ENCODE results near the gene PHRF1. TPM values are rescaled to one million over a fixed set of nuclear protein-coding genes. Genes with fewer than 3 reads are reported as not detected.

PHRF1 gene
- total RNA-seq, 1 donor from 2014 or later = 52.3 TPM

GRCh38 chr11:660281-660680, 84.0 kb downstream of the PHRF1 start:
- Mint-ChIP-seq H3K27ac (ENCODE audit: unreplicated experiment) (no peak overlapping the region), H3K27me3 (ENCODE audit: low read depth) (no peaks in the 10 kb centered on the region), H3K36me3 (ENCODE audit: low read depth) (peaks cover 4% of the 10 kb centered on the region), H3K4me3 (no peak overlapping the region), H3K9me3 (no peaks in the 10 kb centered on the region), H3K4me1 (peaks cover 5% of the 10 kb centered on the region)
- no peak for DNase-seq (ENCODE audit: low read depth, low spot score)
- TF ChIP-seq CTCF (conservative IDR thresholded peaks at IDR 0.05) = no peak

- no peak for DNase-seq (ENCODE audit: low read depth, low spot score)
- Mint-ChIP-seq H3K36me3 (ENCODE audit: low read depth) (peaks cover 5% of the 10 kb centered on the region), H3K27me3 (ENCODE audit: low read depth) (no peaks in the 10 kb centered on the region), H3K9me3 (no peaks in the 10 kb centered on the region), H3K4me1 (peaks cover 5% of the 10 kb centered on the region), H3K27ac (ENCODE audit: unreplicated experiment) (no peak overlapping the region), H3K4me3 (no peak overlapping the region)
- TF ChIP-seq CTCF (conservative IDR thresholded peaks at IDR 0.05) = no peak
Measured at GRCh38 chr11:660681-661444, 84.6 kb downstream of the PHRF1 start.

Small RNA genes lying within 50 kb of the gene (microRNA-seq; reads per million reads assigned to microRNA genes)
- gene MIR210 = 788 reads per million, percentile 79 among the genes with 10 or more reads in this experiment

Other genes with a start within 250 kb of the PHRF1 start
- 179 and 201 TPM in 2 replicates for gene B4GALNT4, start 207.0 kb upstream of the PHRF1 start, total RNA-seq
- 0.42 and 1.7 TPM in 2 replicates for gene PKP3, start 182.3 kb upstream of the PHRF1 start, total RNA-seq
- gene SIGIRR, start 161.5 kb upstream of the PHRF1 start, total RNA-seq = 14.5 and 15.9 TPM in 2 replicates
- not detected in 2 replicates for gene ANO9, start 134.5 kb upstream of the PHRF1 start, total RNA-seq
- 51.2 and 52.4 TPM in 2 replicates for gene PTDSS2, start 126.2 kb upstream of the PHRF1 start, total RNA-seq
- gene RNH1, start 69.2 kb upstream of the PHRF1 start, total RNA-seq = 69.2 and 71.1 TPM in 2 replicates
- 90.6 and 93.5 TPM in 2 replicates for gene HRAS, start 40.9 kb upstream of the PHRF1 start, total RNA-seq
- 2.1 and 2.4 TPM in 2 replicates for gene LRRC56, start 38.9 kb upstream of the PHRF1 start, total RNA-seq
- gene LMNTD2, start 15.7 kb upstream of the PHRF1 start, total RNA-seq = 1.8 and 2.2 TPM in 2 replicates
- gene RASSF7, start 15.5 kb upstream of the PHRF1 start, total RNA-seq = 7.3 and 7.4 TPM in 2 replicates
- 10.2 and 11.4 TPM in 2 replicates for gene IRF7, start 39.5 kb downstream of the PHRF1 start, total RNA-seq
- not detected in 2 replicates for gene CDHR5, start 48.5 kb downstream of the PHRF1 start, total RNA-seq
- gene SCT, start 50.7 kb downstream of the PHRF1 start, total RNA-seq = not detected in 2 replicates
- 0.30 and 0.63 TPM in 2 replicates for gene DRD4, start 60.8 kb downstream of the PHRF1 start, total RNA-seq
- gene DEAF1, start 118.8 kb downstream of the PHRF1 start, total RNA-seq = 60.9 and 67.0 TPM in 2 replicates
- gene TMEM80, start 119.3 kb downstream of the PHRF1 start, total RNA-seq = 19.9 and 26.8 TPM in 2 replicates
- gene EPS8L2, start 129.8 kb downstream of the PHRF1 start, total RNA-seq = 2.6 and 3.9 TPM in 2 replicates
- gene TALDO1, start 171.0 kb downstream of the PHRF1 start, total RNA-seq = 154 and 163 TPM in 2 replicates
- 93.6 and 94.9 TPM in 2 replicates for gene GATD1, start 201.0 kb downstream of the PHRF1 start, total RNA-seq
- 1.0 and 1.2 TPM in 2 replicates for gene CEND1, start 213.6 kb downstream of the PHRF1 start, total RNA-seq
- 53.4 and 54.6 TPM in 2 replicates for gene SLC25A22, start 221.8 kb downstream of the PHRF1 start, total RNA-seq
- gene PIDD1, start 228.8 kb downstream of the PHRF1 start, total RNA-seq = 30.7 and 37.9 TPM in 2 replicates
- 1,810 and 1,830 TPM in 2 replicates for gene RPLP2, start 233.5 kb downstream of the PHRF1 start, total RNA-seq
- 27.0 and 34.5 TPM in 2 replicates for gene PNPLA2, start 242.4 kb downstream of the PHRF1 start, total RNA-seq